ENCODE measurements around the gene HNRNPUL1.
"Not testable (repeated sequence)": the region's sequence is repeated elsewhere in the genome, so short reads cannot be mapped to it uniquely, and the experiment has no call there.

The HNRNPUL1 gene

GRCh38 chr19:41344162-41344561 is 80.0 kb downstream of the HNRNPUL1 start:
- no peak for TF ChIP-seq EZH2phosphoT487 (IDR thresholded peaks at IDR 0.05; ENCODE audit: low read length)
- no peak for TF ChIP-seq CTCF (IDR thresholded peaks at IDR 0.05; ENCODE audit: low read length)
- no peak for TF ChIP-seq EZH2 (optimal IDR thresholded peaks at IDR 0.05; ENCODE audit: low read depth, low read length)
- H3K27me3 ChIP-seq (replicated peaks; ENCODE audit: insufficient read depth, low read length): no peaks in the 10 kb centered on the region
- DNase-seq: no peak
- H3K9me3 ChIP-seq (replicated peaks; ENCODE audit: insufficient read depth, low read length): no peaks in the 10 kb centered on the region
- no peak overlapping the region for H3K27ac ChIP-seq (ENCODE audit: low read length)
- peaks cover 4% of the 10 kb centered on the region; the same call in 1 of the 2 replicates for H3F3A ChIP-seq (ENCODE audit: insufficient read depth, low read length)
- no peaks in the 10 kb centered on the region for H3K36me3 ChIP-seq (replicated peaks; ENCODE audit: insufficient read depth, low read length)
- no peak overlapping the region for H3K4me2 ChIP-seq (ENCODE audit: low read depth, low read length)
- H2AFZ ChIP-seq (ENCODE audit: low read length): no peak overlapping the region
- no peaks in the 10 kb centered on the region for H4K20me1 ChIP-seq (ENCODE audit: insufficient read depth, low read length)
- no peak overlapping the region for H3K4me3 ChIP-seq (ENCODE audit: low read length)
- H3K79me2 ChIP-seq (ENCODE audit: low read length): no peaks in the 10 kb centered on the region
- no peaks in the 10 kb centered on the region for H3K9me2 ChIP-seq (replicated peaks; ENCODE audit: insufficient read depth, low read length)
- no peak overlapping the region for H3K9ac ChIP-seq (ENCODE audit: low read length)
- peaks cover 3% of the 10 kb centered on the region; the same call in 1 of the 2 replicates for H3K4me1 ChIP-seq (ENCODE audit: low read length)

GRCh38 chr19:41346916-41347315 is 82.7 kb downstream of the HNRNPUL1 start:
- H3K36me3 ChIP-seq (replicated peaks; ENCODE audit: insufficient read depth, low read length); H3K9ac ChIP-seq (ENCODE audit: low read length); H3K79me2 ChIP-seq (ENCODE audit: low read length); H4K20me1 ChIP-seq (ENCODE audit: insufficient read depth, low read length); H3K9me3 ChIP-seq (replicated peaks; ENCODE audit: insufficient read depth, low read length); H3K27ac ChIP-seq (ENCODE audit: low read length); H3K9me2 ChIP-seq (replicated peaks; ENCODE audit: insufficient read depth, low read length); H3K27me3 ChIP-seq (replicated peaks; ENCODE audit: insufficient read depth, low read length); DNase-seq; H2AFZ ChIP-seq (ENCODE audit: low read length); H3K4me1 ChIP-seq (ENCODE audit: low read length); H3K4me3 ChIP-seq (ENCODE audit: low read length); H3F3A ChIP-seq (ENCODE audit: insufficient read depth, low read length); H3K4me2 ChIP-seq (ENCODE audit: low read depth, low read length): not testable (repeated sequence)

DNA sequence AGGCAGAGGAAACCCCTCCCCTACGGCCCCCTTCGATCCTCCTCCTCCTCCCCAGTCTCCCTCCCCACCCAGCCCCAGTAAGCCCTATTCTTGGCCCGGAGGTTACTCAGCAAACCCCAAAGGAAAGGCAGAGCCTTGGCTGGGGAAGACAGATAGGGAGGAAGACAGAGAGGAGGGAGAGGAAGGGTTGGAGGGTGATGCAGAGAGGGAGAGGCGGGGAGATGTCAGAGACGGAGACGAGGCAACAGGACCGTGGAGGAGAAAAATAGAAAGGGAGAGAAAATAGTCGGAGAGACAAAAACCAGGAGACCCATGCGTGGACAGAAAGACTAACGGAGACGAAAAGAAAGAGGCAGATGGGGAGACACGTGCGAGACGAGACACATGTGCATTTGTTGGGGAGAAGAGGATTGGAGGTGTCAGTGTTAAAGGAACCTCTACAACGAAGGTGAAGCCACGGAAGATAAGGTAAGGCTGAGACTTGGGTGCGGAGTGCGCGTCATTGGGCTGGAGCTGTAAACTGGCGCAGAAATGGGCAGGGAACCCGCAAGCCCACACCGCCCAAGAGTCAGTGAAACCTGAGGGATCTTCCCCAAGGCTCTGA is 86.7 kb downstream of the HNRNPUL1 start:
- H3K4me3 ChIP-seq (ENCODE audit: low read length): peak overlapping the region; percentile 91
- TF ChIP-seq EZH2 (optimal IDR thresholded peaks at IDR 0.05; ENCODE audit: low read depth, low read length): no peak
- no peak for TF ChIP-seq CTCF (IDR thresholded peaks at IDR 0.05; ENCODE audit: low read length)
- TF ChIP-seq EZH2phosphoT487 (IDR thresholded peaks at IDR 0.05; ENCODE audit: low read length): no peak

More for the DNA sequence above, 86.7 kb downstream of the HNRNPUL1 start:
- H3K79me2 ChIP-seq (ENCODE audit: low read length): peaks cover 3% of the 10 kb centered on the region; the same call in 1 of the 2 replicates
- no peaks in the 10 kb centered on the region for H3K36me3 ChIP-seq (replicated peaks; ENCODE audit: insufficient read depth, low read length)
- H3F3A ChIP-seq (ENCODE audit: insufficient read depth, low read length): peaks cover 11% of the 10 kb centered on the region
- peaks cover 8% of the 10 kb centered on the region; the same call in 1 of the 2 replicates for H3K4me1 ChIP-seq (ENCODE audit: low read length)
- no peak overlapping the region for H3K27ac ChIP-seq (ENCODE audit: low read length)
- H4K20me1 ChIP-seq (ENCODE audit: insufficient read depth, low read length): no peaks in the 10 kb centered on the region
- H3K4me2 ChIP-seq (ENCODE audit: low read depth, low read length): peak overlapping the region; percentile 96
- H3K9me2 ChIP-seq (replicated peaks; ENCODE audit: insufficient read depth, low read length): no peaks in the 10 kb centered on the region
- no peaks in the 10 kb centered on the region for H3K9me3 ChIP-seq (replicated peaks; ENCODE audit: insufficient read depth, low read length)
- peak overlapping the region; percentile 87 for H2AFZ ChIP-seq (ENCODE audit: low read length)
- peak overlapping the region; percentile 67; the same call in 1 of the 2 replicates for H3K9ac ChIP-seq (ENCODE audit: low read length)
- no peaks in the 10 kb centered on the region for H3K27me3 ChIP-seq (replicated peaks; ENCODE audit: insufficient read depth, low read length)
- DNase-seq: no peak

Data from MM.1S (cell line).